ENCODE data around the gene KRT86. TPM values are rescaled to one million over a fixed set of nuclear protein-coding genes. Genes with fewer than 3 reads are reported as not detected.

Gene KRT86
- total and polyA plus RNA-seq, 2 of the 8 experiments (the other 6 are each of a cell fraction or from before 2014, with no cell fraction given): 0.12 TPM; not detected in 1

- Histone ChIP-seq H3K14ac (ENCODE audit: insufficient read length) (no peak overlapping the region), H4K20me1 (replicated peaks in 1 of 2; ENCODE audit: control insufficient read depth in 1 of 2, insufficient read depth in 2 of 2, low read length in 2 of 2) (no peaks in the 10 kb centered on the region), H4K5ac (ENCODE audit: insufficient read length, low read depth, low read length) (no peak overlapping the region), H3K79me1 (ENCODE audit: low read depth, low read length) (no peaks in the 10 kb centered on the region), H3K27ac (ENCODE audit: low read depth, low read length) (no peak overlapping the region), H2BK20ac (ENCODE audit: low read length) (no peak overlapping the region), H2AK5ac (ENCODE audit: low read depth, low read length) (no peak overlapping the region), H3K36me3 (ENCODE audit: control insufficient read depth in 2 of 4, insufficient read depth in 4 of 4, low read length in 3 of 4) (no peaks in the 10 kb centered on the region), H4K8ac (ENCODE audit: extremely low read depth, insufficient read depth, low read length) (no peak overlapping the region), H3K4me2 (ENCODE audit: insufficient read depth in 1 of 2, low read depth in 2 of 2, low read length in 2 of 2) (no peak overlapping the region), H3K23ac (ENCODE audit: insufficient read length) (no peak overlapping the region), H3K4me3 (ENCODE audit: extremely low read depth in 1 of 4, insufficient read depth in 2 of 4, low read depth in 3 of 4, low read length in 4 of 4) (no peak overlapping the region), H3K9me3 (ENCODE audit: insufficient read depth in 2 of 2, low read depth in 1 of 2, low read length in 1 of 2) (no peaks in the 10 kb centered on the region), H3K4ac (replicated peaks; ENCODE audit: insufficient read length, low read depth, low read length) (no peak overlapping the region), H3K56ac (replicated peaks; ENCODE audit: insufficient read length, low read depth, low read length) (no peak overlapping the region), H3K18ac (ENCODE audit: extremely low read depth, low read length) (no peak overlapping the region), H4K91ac (replicated peaks; ENCODE audit: insufficient read length, low read length) (no peak overlapping the region), H3K23me2 (ENCODE audit: low read depth, low read length) (no peaks in the 10 kb centered on the region), H2BK12ac (ENCODE audit: low read depth, low read length) (no peak overlapping the region), H2BK15ac (ENCODE audit: low read length) (no peak overlapping the region), H2BK120ac (replicated peaks; ENCODE audit: low read depth, low read length) (no peak overlapping the region), H2AFZ (ENCODE audit: low read length) (no peak overlapping the region), H3K79me2 (ENCODE audit: control insufficient read depth in 1 of 2, insufficient read depth in 2 of 2, low read length in 2 of 2) (no peaks in the 10 kb centered on the region), H2BK5ac (ENCODE audit: low read depth, low read length) (no peak overlapping the region), H3K4me1 (replicated peaks in 1 of 4; ENCODE audit: control insufficient read depth in 3 of 4, insufficient read depth in 4 of 4, low read length in 3 of 4) (0 out of 7 replicates have a peak, but pooled peaks cover 0 to 2% (median 0%) of the 10 kb centered on the region in 4 experiments), H3K9ac (replicated peaks in 1 of 4; ENCODE audit: extremely low read depth in 1 of 4, low read depth in 3 of 4, low read length in 3 of 4) (no peak overlapping the region), H3K27me3 (replicated peaks in 1 of 4; ENCODE audit: control insufficient read depth in 3 of 4, extremely low read depth in 1 of 4, insufficient read depth in 3 of 4, low read length in 3 of 4) (peaks cover 0 to 2% (median 0%) of the 10 kb centered on the region in 4 experiments; a peak in 1 of 7 replicates)
- CTCF ChIA-PET (ENCODE audit: partially characterized antibody): interaction anchor here (0.8 to 4.9 kb wide), 9 partner anchors 9 to 139 kb away, joined by 3 to 36 read pairs (median 6); no protein-coding TSS in a partner anchor
- FAIRE-seq (no peak), DNase-seq (ENCODE audit: low read depth in 1 of 2, low spot score in 2 of 2) (no peak)
- POLR2A ChIA-PET (ENCODE audit: partially characterized antibody): no interaction called here
- WGBS, 2 experiments (ENCODE audit: extremely low coverage in 1 of 2, insufficient coverage in 1 of 2, insufficient read length in 1 of 2, insufficient replicate concordance in 2 of 2, low coverage in 1 of 2, low lambda C conversion rate in 2 of 2, missing lambda C conversion rate in 1 of 2): 89% methylated on average over 1 of the region's 1 CpG; no CpG with 5 or more reads in 1 of the 2 experiments
- TF ChIP-seq TAF7 (optimal IDR thresholded peaks at IDR 0.05; ENCODE audit: borderline replicate concordance, low read depth, low read length) (no peak), SIN3A (conservative IDR thresholded peaks at IDR 0.05 in 1 of 2, IDR thresholded peaks at IDR 0.05 in 1 of 2; ENCODE audit: low read depth in 1 of 2, low read length in 2 of 2) (no peak), EZH2 (IDR thresholded peaks at IDR 0.05; ENCODE audit: low read depth, low read length, severe bottlenecking) (no peak), SIX5 (IDR thresholded peaks at IDR 0.05; ENCODE audit: low read depth, low read length) (no peak), CREB1 (IDR thresholded peaks at IDR 0.05) (no peak), POLR2A (IDR thresholded peaks at IDR 0.05; ENCODE audit: control extremely low read depth in 1 of 2, low read depth in 2 of 2, low read length in 2 of 2) (no peak), CHD2 (IDR thresholded peaks at IDR 0.05; ENCODE audit: low read length) (no peak), GTF2F1 (IDR thresholded peaks at IDR 0.05; ENCODE audit: borderline replicate concordance, low read depth, low read length) (no peak), FOSL1 (IDR thresholded peaks at IDR 0.05; ENCODE audit: insufficient read depth, low read depth, low read length) (no peak), SAP30 (IDR thresholded peaks at IDR 0.05; ENCODE audit: insufficient read depth, insufficient replicate concordance, low read length) (no peak), TBP (IDR thresholded peaks at IDR 0.05; ENCODE audit: low read depth, low read length) (no peak), E2F6 (IDR thresholded peaks at IDR 0.05) (no peak)
Observed at GRCh38 chr12:52295663-52296062, 21.2 kb downstream of the KRT86 start.
